HG03025 (cell line): ENCODE measurements around the gene HARBI1.

Experiments used
- ATAC-seq: cut with Tn5 transposase; IDR thresholded peaks from one replicate; pipeline ENCODE4 v1.9.1; 2021; ENCODE audit warnings: mild to moderate bottlenecking, moderate library complexity; ENCODE audit not compliant: unreplicated experiment, low FRiP score

HARBI1 gene

GRCh38 chr11:46635557-46636139 is 18.6 kb upstream of the HARBI1 start:
- no peak for ATAC-seq

GRCh38 chr11:46633291-46634217 is 16.5 kb upstream of the HARBI1 start:
- no peak for ATAC-seq

- ATAC-seq, result no peak
Measured at GRCh38 chr11:46632502-46632901, 15.5 kb upstream of the HARBI1 start.

- ATAC-seq, result no peak
Measured at GRCh38 chr11:46631676-46632075, 14.6 kb upstream of the HARBI1 start.

- no peak for ATAC-seq
Measured at GRCh38 chr11:46630237-46630636, 13.2 kb upstream of the HARBI1 start.

GRCh38 chr11:46628961-46629360 is 11.9 kb upstream of the HARBI1 start:
- ATAC-seq, result no peak

GRCh38 chr11:46625406-46625805 is 8.4 kb upstream of the HARBI1 start:
- no peak for ATAC-seq

GRCh38 chr11:46618837-46619236 is 1.8 kb upstream of the HARBI1 start:
- no peak for ATAC-seq

GRCh38 chr11:46617972-46618314 is 916 bp upstream of the HARBI1 start:
- no peak for ATAC-seq

GRCh38 chr11:46616551-46617133 is 385 bp downstream of the HARBI1 start:
- ATAC-seq, result no peak

GRCh38 chr11:46615756-46616155 is 1.3 kb downstream of the HARBI1 start:
- no peak for ATAC-seq

- no peak for ATAC-seq
Measured at GRCh38 chr11:46612326-46612725, 4.7 kb downstream of the HARBI1 start.

- ATAC-seq, result no peak
Measured at GRCh38 chr11:46611526-46612304, 5.3 kb downstream of the HARBI1 start.

GRCh38 chr11:46609386-46609785 is 7.6 kb downstream of the HARBI1 start:
- no peak for ATAC-seq

GRCh38 chr11:46607516-46607915 is 9.5 kb downstream of the HARBI1 start:
- no peak for ATAC-seq

GRCh38 chr11:46604796-46605195 is 12.2 kb downstream of the HARBI1 start:
- ATAC-seq, result no peak

GRCh38 chr11:46603704-46604308 is 13.2 kb downstream of the HARBI1 start:
- no peak for ATAC-seq

- ATAC-seq, result no peak
Measured at GRCh38 chr11:46601129-46601528, 15.9 kb downstream of the HARBI1 start.

GRCh38 chr11:46600194-46600960 is 16.6 kb downstream of the HARBI1 start:
- no peak for ATAC-seq
